ENCODE results near the gene NARF. TPM values are rescaled to one million over a fixed set of nuclear protein-coding genes. Genes with fewer than 3 reads are reported as not detected.

Gene NARF
- total and polyA plus RNA-seq, 2 experiments from 2014 or later, result 66.1 to 67.1 TPM

GRCh38 chr17:82438401-82439193, 19.9 kb upstream of the NARF start:
- TF ChIP-seq, protein P1, sequence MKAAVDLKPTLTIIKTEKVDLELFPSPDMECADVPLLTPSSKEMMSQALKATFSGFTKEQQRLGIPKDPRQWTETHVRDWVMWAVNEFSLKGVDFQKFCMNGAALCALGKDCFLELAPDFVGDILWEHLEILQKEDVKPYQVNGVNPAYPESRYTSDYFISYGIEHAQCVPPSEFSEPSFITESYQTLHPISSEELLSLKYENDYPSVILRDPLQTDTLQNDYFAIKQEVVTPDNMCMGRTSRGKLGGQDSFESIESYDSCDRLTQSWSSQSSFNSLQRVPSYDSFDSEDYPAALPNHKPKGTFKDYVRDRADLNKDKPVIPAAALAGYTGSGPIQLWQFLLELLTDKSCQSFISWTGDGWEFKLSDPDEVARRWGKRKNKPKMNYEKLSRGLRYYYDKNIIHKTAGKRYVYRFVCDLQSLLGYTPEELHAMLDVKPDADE (IDR thresholded peaks at IDR 0.05), result no peak
- TF ChIP-seq CREB1 (CRISPR knock-in tag; IDR thresholded peaks at IDR 0.05; ENCODE audit: low read depth) (no peak), JUNB (IDR thresholded peaks at IDR 0.05; ENCODE audit: unreplicated experiment) (no peak), STAT1 (IDR thresholded peaks at IDR 0.05; ENCODE audit: unreplicated experiment) (no peak), ZNF331 (CRISPR knock-in tag; IDR thresholded peaks at IDR 0.05; ENCODE audit: low read depth) (no peak), CTCF (conservative IDR thresholded peaks at IDR 0.05; ENCODE audit: low read depth in 2 of 2) (no peak), NANOG (IDR thresholded peaks at IDR 0.05; ENCODE audit: borderline replicate concordance) (no peak), REST (IDR thresholded peaks at IDR 0.05; ENCODE audit: unreplicated experiment) (no peak), EZH2 (IDR thresholded peaks at IDR 0.05; ENCODE audit: low read depth, unreplicated experiment) (no peak), POLR2AphosphoS5 (IDR thresholded peaks at IDR 0.05; ENCODE audit: low read depth) (no peak), ZNF114 (CRISPR knock-in tag; IDR thresholded peaks at IDR 0.05) (no peak), EZH2phosphoT487 (IDR thresholded peaks at IDR 0.05; ENCODE audit: unreplicated experiment) (no peak)
- TF ChIP-seq, protein P2, sequence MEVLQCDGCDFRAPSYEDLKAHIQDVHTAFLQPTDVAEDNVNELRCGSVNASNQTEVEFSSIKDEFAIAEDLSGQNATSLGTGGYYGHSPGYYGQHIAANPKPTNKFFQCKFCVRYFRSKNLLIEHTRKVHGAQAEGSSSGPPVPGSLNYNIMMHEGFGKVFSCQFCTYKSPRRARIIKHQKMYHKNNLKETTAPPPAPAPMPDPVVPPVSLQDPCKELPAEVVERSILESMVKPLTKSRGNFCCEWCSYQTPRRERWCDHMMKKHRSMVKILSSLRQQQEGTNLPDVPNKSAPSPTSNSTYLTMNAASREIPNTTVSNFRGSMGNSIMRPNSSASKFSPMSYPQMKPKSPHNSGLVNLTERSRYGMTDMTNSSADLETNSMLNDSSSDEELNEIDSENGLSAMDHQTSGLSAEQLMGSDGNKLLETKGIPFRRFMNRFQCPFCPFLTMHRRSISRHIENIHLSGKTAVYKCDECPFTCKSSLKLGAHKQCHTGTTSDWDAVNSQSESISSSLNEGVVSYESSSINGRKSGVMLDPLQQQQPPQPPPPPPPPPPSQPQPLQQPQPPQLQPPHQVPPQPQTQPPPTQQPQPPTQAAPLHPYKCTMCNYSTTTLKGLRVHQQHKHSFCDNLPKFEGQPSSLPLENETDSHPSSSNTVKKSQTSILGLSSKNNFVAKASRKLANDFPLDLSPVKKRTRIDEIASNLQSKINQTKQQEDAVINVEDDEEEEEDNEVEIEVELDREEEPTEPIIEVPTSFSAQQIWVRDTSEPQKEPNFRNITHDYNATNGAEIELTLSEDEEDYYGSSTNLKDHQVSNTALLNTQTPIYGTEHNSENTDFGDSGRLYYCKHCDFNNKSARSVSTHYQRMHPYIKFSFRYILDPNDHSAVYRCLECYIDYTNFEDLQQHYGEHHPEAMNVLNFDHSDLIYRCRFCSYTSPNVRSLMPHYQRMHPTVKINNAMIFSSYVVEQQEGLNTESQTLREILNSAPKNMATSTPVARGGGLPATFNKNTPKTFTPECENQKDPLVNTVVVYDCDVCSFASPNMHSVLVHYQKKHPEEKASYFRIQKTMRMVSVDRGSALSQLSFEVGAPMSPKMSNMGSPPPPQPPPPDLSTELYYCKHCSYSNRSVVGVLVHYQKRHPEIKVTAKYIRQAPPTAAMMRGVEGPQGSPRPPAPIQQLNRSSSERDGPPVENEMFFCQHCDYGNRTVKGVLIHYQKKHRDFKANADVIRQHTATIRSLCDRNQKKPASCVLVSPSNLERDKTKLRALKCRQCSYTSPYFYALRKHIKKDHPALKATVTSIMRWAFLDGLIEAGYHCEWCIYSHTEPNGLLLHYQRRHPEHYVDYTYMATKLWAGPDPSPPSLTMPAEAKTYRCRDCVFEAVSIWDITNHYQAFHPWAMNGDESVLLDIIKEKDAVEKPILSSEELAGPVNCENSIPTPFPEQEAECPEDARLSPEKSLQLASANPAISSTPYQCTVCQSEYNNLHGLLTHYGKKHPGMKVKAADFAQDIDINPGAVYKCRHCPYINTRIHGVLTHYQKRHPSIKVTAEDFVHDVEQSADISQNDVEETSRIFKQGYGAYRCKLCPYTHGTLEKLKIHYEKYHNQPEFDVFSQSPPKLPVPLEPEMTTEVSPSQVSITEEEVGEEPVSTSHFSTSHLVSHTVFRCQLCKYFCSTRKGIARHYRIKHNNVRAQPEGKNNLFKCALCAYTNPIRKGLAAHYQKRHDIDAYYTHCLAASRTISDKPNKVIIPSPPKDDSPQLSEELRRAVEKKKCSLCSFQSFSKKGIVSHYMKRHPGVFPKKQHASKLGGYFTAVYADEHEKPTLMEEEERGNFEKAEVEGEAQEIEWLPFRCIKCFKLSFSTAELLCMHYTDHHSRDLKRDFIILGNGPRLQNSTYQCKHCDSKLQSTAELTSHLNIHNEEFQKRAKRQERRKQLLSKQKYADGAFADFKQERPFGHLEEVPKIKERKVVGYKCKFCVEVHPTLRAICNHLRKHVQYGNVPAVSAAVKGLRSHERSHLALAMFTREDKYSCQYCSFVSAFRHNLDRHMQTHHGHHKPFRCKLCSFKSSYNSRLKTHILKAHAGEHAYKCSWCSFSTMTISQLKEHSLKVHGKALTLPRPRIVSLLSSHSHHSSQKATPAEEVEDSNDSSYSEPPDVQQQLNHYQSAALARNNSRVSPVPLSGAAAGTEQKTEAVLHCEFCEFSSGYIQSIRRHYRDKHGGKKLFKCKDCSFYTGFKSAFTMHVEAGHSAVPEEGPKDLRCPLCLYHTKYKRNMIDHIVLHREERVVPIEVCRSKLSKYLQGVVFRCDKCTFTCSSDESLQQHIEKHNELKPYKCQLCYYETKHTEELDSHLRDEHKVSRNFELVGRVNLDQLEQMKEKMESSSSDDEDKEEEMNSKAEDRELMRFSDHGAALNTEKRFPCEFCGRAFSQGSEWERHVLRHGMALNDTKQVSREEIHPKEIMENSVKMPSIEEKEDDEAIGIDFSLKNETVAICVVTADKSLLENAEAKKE (CRISPR knock-in tag; IDR thresholded peaks at IDR 0.05), result no peak
- Histone ChIP-seq H3K9me2 (ENCODE audit: insufficient read depth) (no peaks in the 10 kb centered on the region), H3K4me3 (no peak overlapping the region), H3F3A (replicated peaks; ENCODE audit: low read depth) (0 out of 2 replicates have a peak, but pooled peaks cover 3% of the 10 kb centered on the region), H2AFZ (no peak overlapping the region), H3K4me1 (ENCODE audit: insufficient read depth) (peaks cover 5% of the 10 kb centered on the region), H3K36me3 (ENCODE audit: insufficient read depth) (no peaks in the 10 kb centered on the region), H4K20me1 (replicated peaks; ENCODE audit: insufficient read depth) (no peaks in the 10 kb centered on the region; the same call in 1 of the 2 replicates), H3K27ac (ENCODE audit: low read depth) (no peak overlapping the region), H3K27me3 (ENCODE audit: insufficient read depth) (no peaks in the 10 kb centered on the region), H3K4me2 (no peak overlapping the region), H3K79me2 (replicated peaks; ENCODE audit: insufficient read depth) (no peaks in the 10 kb centered on the region)
- Mint-ChIP-seq H3K36me3 (ENCODE audit: low read depth) (peaks cover 13% of the 10 kb centered on the region), H3K9me3 (no peaks in the 10 kb centered on the region), H3K27ac (no peak overlapping the region), H3K4me1 (peaks cover 18% of the 10 kb centered on the region), H3K4me3 (no peak overlapping the region), H3K27me3 (ENCODE audit: insufficient read depth, low read depth, poor library complexity) (peaks cover 21% of the 10 kb centered on the region)
- no peak for DNase-seq (ENCODE audit: low spot score)
- ATAC-seq, result no peak
